ENCODE measurements around the gene FOXP4. TPM values are rescaled to one million over a fixed set of nuclear protein-coding genes. Genes with fewer than 3 reads are reported as not detected.

The FOXP4 gene
- total and polyA plus RNA-seq, 2 of the 13 experiments (the other 11 are each of a cell fraction or from before 2014, with no cell fraction given) = 11.0 to 12.4 TPM

DNA sequence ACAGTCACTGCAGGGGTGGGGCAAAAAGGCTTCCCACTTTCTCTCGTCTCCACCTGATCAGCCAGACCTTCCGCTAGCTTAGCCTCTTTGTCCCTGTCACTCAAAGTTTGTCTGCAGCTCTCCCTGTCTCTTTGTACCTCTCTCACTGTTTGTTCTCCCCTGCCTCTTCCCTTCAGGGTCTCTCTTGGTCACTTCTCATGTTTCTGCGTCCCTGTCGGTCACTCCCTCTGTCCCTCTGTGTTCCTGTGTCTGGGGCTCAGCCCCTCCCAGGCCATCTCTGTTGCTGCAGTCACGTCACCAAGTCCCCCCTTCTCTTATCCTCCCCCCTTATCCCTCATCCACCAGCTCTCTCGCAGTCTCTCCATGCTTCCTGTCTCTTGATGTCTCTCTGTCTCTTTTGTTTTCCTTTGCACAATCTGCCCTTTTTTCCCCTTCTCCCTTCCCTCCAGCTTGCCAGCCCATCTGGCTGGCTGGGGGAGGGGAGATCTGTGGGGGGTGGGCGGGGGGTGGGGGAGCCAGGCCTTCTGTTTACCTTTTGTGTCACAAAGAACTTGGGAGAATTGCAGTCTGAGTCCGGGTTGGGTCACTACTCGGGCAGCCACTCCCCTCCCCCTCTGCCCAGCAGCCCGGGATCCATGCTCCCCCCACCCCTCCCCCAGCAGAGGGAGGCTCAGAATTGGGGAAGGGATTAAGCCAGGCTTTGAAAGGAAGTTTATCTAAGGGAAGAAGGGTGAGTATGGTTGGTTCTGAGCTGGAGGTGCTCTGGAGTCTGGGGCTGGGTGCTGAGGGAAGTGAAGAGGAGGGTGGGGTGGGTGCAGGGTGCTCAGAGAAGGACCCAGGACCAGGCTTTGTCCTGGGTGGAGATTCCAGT lies 32.3 kb downstream of the FOXP4 start (continued):
- TF ChIP-seq, protein P1, sequence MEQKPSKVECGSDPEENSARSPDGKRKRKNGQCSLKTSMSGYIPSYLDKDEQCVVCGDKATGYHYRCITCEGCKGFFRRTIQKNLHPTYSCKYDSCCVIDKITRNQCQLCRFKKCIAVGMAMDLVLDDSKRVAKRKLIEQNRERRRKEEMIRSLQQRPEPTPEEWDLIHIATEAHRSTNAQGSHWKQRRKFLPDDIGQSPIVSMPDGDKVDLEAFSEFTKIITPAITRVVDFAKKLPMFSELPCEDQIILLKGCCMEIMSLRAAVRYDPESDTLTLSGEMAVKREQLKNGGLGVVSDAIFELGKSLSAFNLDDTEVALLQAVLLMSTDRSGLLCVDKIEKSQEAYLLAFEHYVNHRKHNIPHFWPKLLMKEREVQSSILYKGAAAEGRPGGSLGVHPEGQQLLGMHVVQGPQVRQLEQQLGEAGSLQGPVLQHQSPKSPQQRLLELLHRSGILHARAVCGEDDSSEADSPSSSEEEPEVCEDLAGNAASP (CRISPR knock-in tag; IDR thresholded peaks at IDR 0.05; ENCODE audit: borderline replicate concordance) = peak; percentile 70; the same call in 1 of the 2 replicates
- TF ChIP-seq ZNF572 (CRISPR knock-in tag; IDR thresholded peaks at IDR 0.05) (0 out of 2 replicates have a peak, but pooled peaks have one; percentile 53), SIN3A (IDR thresholded peaks at IDR 0.05; ENCODE audit: borderline replicate concordance, low read depth, low read length) (no peak), GABPB1 (CRISPR knock-in tag; IDR thresholded peaks at IDR 0.05) (peak; percentile 59), HNRNPLL (IDR thresholded peaks at IDR 0.05; ENCODE audit: low read depth, low read length, poor library complexity, severe bottlenecking) (no peak), KDM6A (CRISPR knock-in tag; IDR thresholded peaks at IDR 0.05; ENCODE audit: low read depth) (peak; percentile 66; the same call in 1 of the 2 replicates), ZNF326 (CRISPR knock-in tag; IDR thresholded peaks at IDR 0.05; ENCODE audit: borderline replicate concordance) (no peak), PLRG1 (conservative IDR thresholded peaks at IDR 0.05) (no peak), MTF2 (CRISPR knock-in tag; IDR thresholded peaks at IDR 0.05; ENCODE audit: borderline replicate concordance) (no peak), GABPA (IDR thresholded peaks at IDR 0.05; ENCODE audit: low read depth, low read length) (no peak), GABPA (CRISPR knock-in tag; IDR thresholded peaks at IDR 0.05; ENCODE audit: low read depth) (peak; percentile 80), ZNF546 (CRISPR knock-in tag; conservative IDR thresholded peaks at IDR 0.05) (no peak; the same call in 1 of the 2 replicates), BCL6 (CRISPR knock-in tag; IDR thresholded peaks at IDR 0.05) (peak; percentile 80), ZNF816 (CRISPR knock-in tag; IDR thresholded peaks at IDR 0.05; ENCODE audit: borderline replicate concordance) (no peak; the same call in 1 of the 2 replicates), NCOA5 (CRISPR knock-in tag; IDR thresholded peaks at IDR 0.05) (no peak), ZKSCAN1 (IDR thresholded peaks at IDR 0.05; ENCODE audit: low read length) (peak; percentile 52; the same call in 1 of the 2 replicates)
- TF ChIP-seq, protein P2, sequence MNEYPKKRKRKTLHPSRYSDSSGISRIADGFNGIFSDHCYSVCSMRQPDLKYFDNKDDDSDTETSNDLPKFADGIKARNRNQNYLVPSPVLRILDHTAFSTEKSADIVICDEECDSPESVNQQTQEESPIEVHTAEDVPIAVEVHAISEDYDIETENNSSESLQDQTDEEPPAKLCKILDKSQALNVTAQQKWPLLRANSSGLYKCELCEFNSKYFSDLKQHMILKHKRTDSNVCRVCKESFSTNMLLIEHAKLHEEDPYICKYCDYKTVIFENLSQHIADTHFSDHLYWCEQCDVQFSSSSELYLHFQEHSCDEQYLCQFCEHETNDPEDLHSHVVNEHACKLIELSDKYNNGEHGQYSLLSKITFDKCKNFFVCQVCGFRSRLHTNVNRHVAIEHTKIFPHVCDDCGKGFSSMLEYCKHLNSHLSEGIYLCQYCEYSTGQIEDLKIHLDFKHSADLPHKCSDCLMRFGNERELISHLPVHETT (CRISPR knock-in tag; conservative IDR thresholded peaks at IDR 0.05) = peak; percentile 30; the same call in 1 of the 2 replicates
- TF ChIP-seq, protein P3, sequence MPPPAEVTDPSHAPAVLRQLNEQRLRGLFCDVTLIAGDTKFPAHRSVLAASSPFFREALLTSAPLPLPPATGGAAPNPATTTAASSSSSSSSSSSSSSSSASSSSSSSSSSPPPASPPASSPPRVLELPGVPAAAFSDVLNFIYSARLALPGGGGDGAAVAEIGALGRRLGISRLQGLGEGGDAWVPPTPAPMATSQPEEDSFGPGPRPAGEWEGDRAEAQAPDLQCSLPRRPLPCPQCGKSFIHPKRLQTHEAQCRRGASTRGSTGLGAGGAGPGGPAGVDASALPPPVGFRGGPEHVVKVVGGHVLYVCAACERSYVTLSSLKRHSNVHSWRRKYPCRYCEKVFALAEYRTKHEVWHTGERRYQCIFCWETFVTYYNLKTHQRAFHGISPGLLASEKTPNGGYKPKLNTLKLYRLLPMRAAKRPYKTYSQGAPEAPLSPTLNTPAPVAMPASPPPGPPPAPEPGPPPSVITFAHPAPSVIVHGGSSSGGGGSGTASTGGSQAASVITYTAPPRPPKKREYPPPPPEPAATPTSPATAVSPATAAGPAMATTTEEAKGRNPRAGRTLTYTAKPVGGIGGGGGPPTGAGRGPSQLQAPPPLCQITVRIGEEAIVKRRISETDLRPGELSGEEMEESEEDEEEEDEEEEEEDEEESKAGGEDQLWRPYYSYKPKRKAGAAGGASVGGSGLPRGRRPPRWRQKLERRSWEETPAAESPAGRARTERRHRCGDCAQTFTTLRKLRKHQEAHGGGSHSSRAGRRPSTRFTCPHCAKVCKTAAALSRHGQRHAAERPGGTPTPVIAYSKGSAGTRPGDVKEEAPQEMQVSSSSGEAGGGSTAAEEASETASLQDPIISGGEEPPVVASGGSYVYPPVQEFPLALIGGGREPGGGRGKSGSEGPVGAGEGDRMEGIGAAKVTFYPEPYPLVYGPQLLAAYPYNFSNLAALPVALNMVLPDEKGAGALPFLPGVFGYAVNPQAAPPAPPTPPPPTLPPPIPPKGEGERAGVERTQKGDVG (CRISPR knock-in tag; IDR thresholded peaks at IDR 0.05; ENCODE audit: borderline replicate concordance) = no peak
- TF ChIP-seq, protein P4, sequence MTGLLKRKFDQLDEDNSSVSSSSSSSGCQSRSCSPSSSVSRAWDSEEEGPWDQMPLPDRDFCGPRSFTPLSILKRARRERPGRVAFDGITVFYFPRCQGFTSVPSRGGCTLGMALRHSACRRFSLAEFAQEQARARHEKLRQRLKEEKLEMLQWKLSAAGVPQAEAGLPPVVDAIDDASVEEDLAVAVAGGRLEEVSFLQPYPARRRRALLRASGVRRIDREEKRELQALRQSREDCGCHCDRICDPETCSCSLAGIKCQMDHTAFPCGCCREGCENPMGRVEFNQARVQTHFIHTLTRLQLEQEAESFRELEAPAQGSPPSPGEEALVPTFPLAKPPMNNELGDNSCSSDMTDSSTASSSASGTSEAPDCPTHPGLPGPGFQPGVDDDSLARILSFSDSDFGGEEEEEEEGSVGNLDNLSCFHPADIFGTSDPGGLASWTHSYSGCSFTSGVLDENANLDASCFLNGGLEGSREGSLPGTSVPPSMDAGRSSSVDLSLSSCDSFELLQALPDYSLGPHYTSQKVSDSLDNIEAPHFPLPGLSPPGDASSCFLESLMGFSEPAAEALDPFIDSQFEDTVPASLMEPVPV (CRISPR knock-in tag; IDR thresholded peaks at IDR 0.05) = no peak
- TF ChIP-seq, protein P5, sequence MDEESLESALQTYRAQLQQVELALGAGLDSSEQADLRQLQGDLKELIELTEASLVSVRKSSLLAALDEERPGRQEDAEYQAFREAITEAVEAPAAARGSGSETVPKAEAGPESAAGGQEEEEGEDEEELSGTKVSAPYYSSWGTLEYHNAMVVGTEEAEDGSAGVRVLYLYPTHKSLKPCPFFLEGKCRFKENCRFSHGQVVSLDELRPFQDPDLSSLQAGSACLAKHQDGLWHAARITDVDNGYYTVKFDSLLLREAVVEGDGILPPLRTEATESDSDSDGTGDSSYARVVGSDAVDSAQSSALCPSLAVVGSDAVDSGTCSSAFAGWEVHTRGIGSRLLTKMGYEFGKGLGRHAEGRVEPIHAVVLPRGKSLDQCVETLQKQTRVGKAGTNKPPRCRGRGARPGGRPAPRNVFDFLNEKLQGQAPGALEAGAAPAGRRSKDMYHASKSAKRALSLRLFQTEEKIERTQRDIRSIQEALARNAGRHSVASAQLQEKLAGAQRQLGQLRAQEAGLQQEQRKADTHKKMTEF (CRISPR knock-in tag; IDR thresholded peaks at IDR 0.05) = peak; percentile 74

Data from HepG2 (cell line).